Kidney (tissue), 14 donors: Measurements from ENCODE around the gene ZNRF3. TPM values are rescaled to one million over a fixed set of nuclear protein-coding genes. Genes with fewer than 3 reads are reported as not detected.

ENCODE experiments used
- DNase-seq, 5 donors: peaks; one replicate each; pipeline ENCODE4 v3.0.0-alpha.2; 2013 to 2020
- FAIRE-seq: peaks from 2 replicates; lab custom pipeline; 2012; peaks lifted over from hg19 to GRCh38; lab: Jason Lieb, UNC
- H3K27ac ChIP-seq, 2 donors: one replicate each; pipeline ENCODE4 v1.7.0; 2013; ENCODE audit warnings: low read depth in 2 of 2, low read length in 2 of 2, inconsistent platforms in 1 of 2
- H3K27me3 ChIP-seq: one replicate; pipeline ENCODE4 v1.7.1; 2013; ENCODE audit warnings: low read length, inconsistent platforms; ENCODE audit not compliant: control insufficient read depth, insufficient read depth
- H3K36me3 ChIP-seq, 3 donors: one replicate each; pipeline versions ENCODE4 v1.7.0 to v1.7.1; 2013; ENCODE audit warnings: low read length in 3 of 3, control low read depth in 1 of 3, inconsistent platforms in 1 of 3; ENCODE audit not compliant: insufficient read depth in 3 of 3, control insufficient read depth in 2 of 3
- H3K4me1 ChIP-seq, 3 donors: one replicate each; pipeline versions ENCODE4 v1.7.0 to v1.7.1; 2013; ENCODE audit warnings: low read length in 3 of 3, inconsistent platforms in 1 of 3, low read depth in 1 of 3; ENCODE audit not compliant: control insufficient read depth in 2 of 3, insufficient read depth in 2 of 3
- H3K4me3 ChIP-seq, 3 donors: one replicate each; pipeline versions ENCODE4 v1.7.0 to v1.8.1; 2013; ENCODE audit warnings: low read length in 3 of 3, control low read depth in 1 of 3, inconsistent platforms in 1 of 3
- H3K9ac ChIP-seq, 3 donors: one replicate each; pipeline versions ENCODE4 v1.7.0 to v1.7.1; 2013; ENCODE audit warnings: low read length in 3 of 3, control low read depth in 1 of 3, inconsistent platforms in 1 of 3
- H3K9me3 ChIP-seq, 3 donors: one replicate each; pipeline versions ENCODE4 v1.7.0 to v1.7.1; 2013; ENCODE audit warnings: low read length in 3 of 3, control low read depth in 1 of 3, inconsistent platforms in 1 of 3; ENCODE audit not compliant: control insufficient read depth in 2 of 3, insufficient read depth in 1 of 3
- CTCF ChIP-seq: IDR thresholded peaks from 3 replicates; pipeline ENCODE4 v1.5.1; 2012; ENCODE audit warnings: mild to moderate bottlenecking, moderate library complexity, borderline replicate concordance; ENCODE audit not compliant: insufficient read depth; ENCODE audit errors: extremely low read depth
- intact Hi-C: fragments of 100-400 bp; cut with DNase I; formaldehyde crosslinking; loops from one replicate; pipeline ENCODE4 v1.11.1; 2022
- polyA plus RNA-seq: library from polyadenylated mRNA; stranded (reverse); fragments of 350-450 nt; fragmentation: Illumina TruSeq; extraction: RNeasy Lipid Tissue Mini Kit (QIAGEN cat#74804); gene quantifications from one replicate; pipeline ENCODE4 v1.2.3, GENCODE V29; 2014; ENCODE audit warnings: low read depth, low replicate concordance; ENCODE audit not compliant: insufficient read depth
- total RNA-seq: library from RNA; stranded (reverse); fragmentation: NEBNext Ultra II Directional; extraction: Animal tissue kit (Norgen Biotek cat#: 25700); gene quantifications from one replicate; pipeline ENCODE4 v1.2.1, GENCODE V29; 2021
- donor health status: control.
- donor health status: control.
- donor health status: control.
- donor health status: control.
- donor health status: control.
- donor health status: DM: yes; HTN: yes; CAD: no.
- donor health status: Normal renal cell carcinoma (clear cell type).

Gene ZNRF3
- total and polyA plus RNA-seq, 2 donors from 2014 or later, result 6.8 to 24.4 TPM

- FAIRE-seq, result no peak
- intact Hi-C loops, result no loop called here
- H3K27me3 ChIP-seq, result no peaks in the 10 kb centered on the region
- no peak overlapping the region for H3K27ac ChIP-seq
- DNase-seq, result no peak
- H3K4me3 ChIP-seq, result no peak overlapping the region
- no peaks in the 10 kb centered on the region for H3K9me3 ChIP-seq
- no peak for TF ChIP-seq CTCF
- H3K36me3 ChIP-seq, result no peaks in the 10 kb centered on the region
- H3K4me1 ChIP-seq, result peaks cover 0 to 6% (median 5%) of the 10 kb centered on the region in 3 donors
- H3K9ac ChIP-seq, result no peak overlapping the region
Measured at GRCh38 chr22:29089507-29089906, 206.1 kb downstream of the ZNRF3 start.

- FAIRE-seq (no peak), DNase-seq (no peak)
- H3K4me3 ChIP-seq, result no peak overlapping the region
- intact Hi-C loops, result no loop called here
- H3K27me3 ChIP-seq, result no peaks in the 10 kb centered on the region
- peaks cover 0 to 6% (median 5%) of the 10 kb centered on the region in 3 donors for H3K4me1 ChIP-seq
- no peaks in the 10 kb centered on the region for H3K9me3 ChIP-seq
- H3K27ac ChIP-seq, result no peak overlapping the region
- no peak for TF ChIP-seq CTCF
- peaks cover 0 to 3% (median 0%) of the 10 kb centered on the region in 3 donors for H3K36me3 ChIP-seq
- H3K9ac ChIP-seq, result no peak overlapping the region
Measured at GRCh38 chr22:29090039-29090438, 206.7 kb downstream of the ZNRF3 start.

- intact Hi-C loops, result no loop called here
- DNase-seq (no peak), FAIRE-seq (no peak)
- TF ChIP-seq CTCF, result no peak
- Histone ChIP-seq H3K9ac (no peak overlapping the region), H3K4me3 (no peak overlapping the region), H3K27ac (no peak overlapping the region), H3K9me3 (no peaks in the 10 kb centered on the region), H3K36me3 (peaks cover 0 to 8% (median 5%) of the 10 kb centered on the region in 3 donors), H3K4me1 (peaks cover 0 to 6% (median 5%) of the 10 kb centered on the region in 3 donors), H3K27me3 (no peaks in the 10 kb centered on the region)
Measured at GRCh38 chr22:29092243-29092642, 208.9 kb downstream of the ZNRF3 start.

- Histone ChIP-seq H3K36me3 (peaks cover 0 to 8% (median 5%) of the 10 kb centered on the region in 3 donors), H3K27ac (no peak overlapping the region), H3K4me1 (peaks cover 0 to 6% (median 5%) of the 10 kb centered on the region in 3 donors), H3K9me3 (no peaks in the 10 kb centered on the region), H3K9ac (no peak overlapping the region), H3K27me3 (no peaks in the 10 kb centered on the region), H3K4me3 (no peak overlapping the region)
- FAIRE-seq (no peak), DNase-seq (no peak)
- intact Hi-C loops, result no loop called here
- no peak for TF ChIP-seq CTCF
Measured at GRCh38 chr22:29093030-29093429, 209.7 kb downstream of the ZNRF3 start.
